ENCODE measurements around the gene MKNK2.

The MKNK2 gene

GRCh38 chr19:2015608-2015950 lies 35.5 kb downstream of the MKNK2 start, which contains the start of gene BTBD2:
BTBD2 (minus strand) TSS chr19:2015714; CDS start chr19:2015703, 11 bp downstream.
- WGBS (ENCODE audit: insufficient coverage, insufficient read length), result no CpG with 5 or more reads among the region's 20 CpGs
- Histone ChIP-seq H3K4me1 (ENCODE audit: control insufficient read depth, insufficient read depth, low read length) (peaks cover 6% of the 10 kb centered on the region; the same call in 1 of the 2 replicates), H3K27me3 (ENCODE audit: control insufficient read depth, insufficient read depth, low read length) (no peaks in the 10 kb centered on the region), H3K4me3 (ENCODE audit: low read length) (peak within 1 kb of the TSS; percentile 98), H3K36me3 (ENCODE audit: control insufficient read depth, insufficient read depth, low read length) (0 out of 2 replicates have a peak, but pooled peaks cover 2% of the 10 kb centered on the region), H3K9me3 (ENCODE audit: control insufficient read depth, insufficient read depth, low read length) (no peaks in the 10 kb centered on the region), H3K27ac (ENCODE audit: low read length) (no peak within 1 kb of the TSS)
- no peak for DNase-seq (ENCODE audit: low read depth, low spot score)

- Histone ChIP-seq H3K9me3 (ENCODE audit: control insufficient read depth, insufficient read depth, low read length) (no peaks in the 10 kb centered on the region), H3K27ac (ENCODE audit: low read length) (no peak overlapping the region), H3K36me3 (ENCODE audit: control insufficient read depth, insufficient read depth, low read length) (0 out of 2 replicates have a peak, but pooled peaks cover 2% of the 10 kb centered on the region), H3K4me1 (ENCODE audit: control insufficient read depth, insufficient read depth, low read length) (peaks cover 6% of the 10 kb centered on the region; the same call in 1 of the 2 replicates), H3K27me3 (ENCODE audit: control insufficient read depth, insufficient read depth, low read length) (no peaks in the 10 kb centered on the region), H3K4me3 (ENCODE audit: low read length) (peak overlapping the region; percentile 98)
- DNase-seq (ENCODE audit: low read depth, low spot score), result no peak
- WGBS (ENCODE audit: insufficient coverage, insufficient read length), result no CpG with 5 or more reads among the region's 74 CpGs
Measured at GRCh38 chr19:2014731-2015607, 36.1 kb downstream of the MKNK2 start.

GRCh38 chr19:2014131-2014571 lies 36.9 kb downstream of the MKNK2 start:
- Histone ChIP-seq H3K36me3 (ENCODE audit: control insufficient read depth, insufficient read depth, low read length) (0 out of 2 replicates have a peak, but pooled peaks cover 2% of the 10 kb centered on the region), H3K27ac (ENCODE audit: low read length) (no peak overlapping the region), H3K9me3 (ENCODE audit: control insufficient read depth, insufficient read depth, low read length) (no peaks in the 10 kb centered on the region), H3K4me1 (ENCODE audit: control insufficient read depth, insufficient read depth, low read length) (peaks cover 6% of the 10 kb centered on the region; the same call in 1 of the 2 replicates), H3K27me3 (ENCODE audit: control insufficient read depth, insufficient read depth, low read length) (no peaks in the 10 kb centered on the region), H3K4me3 (ENCODE audit: low read length) (no peak overlapping the region)
- no CpG with 5 or more reads among the region's 5 CpGs for WGBS (ENCODE audit: insufficient coverage, insufficient read length)
- no peak for DNase-seq (ENCODE audit: low read depth, low spot score)

- Histone ChIP-seq H3K9me3 (ENCODE audit: control insufficient read depth, insufficient read depth, low read length) (no peaks in the 10 kb centered on the region), H3K27ac (ENCODE audit: low read length) (no peak overlapping the region), H3K36me3 (ENCODE audit: control insufficient read depth, insufficient read depth, low read length) (0 out of 2 replicates have a peak, but pooled peaks cover 2% of the 10 kb centered on the region), H3K4me3 (ENCODE audit: low read length) (no peak overlapping the region), H3K4me1 (ENCODE audit: control insufficient read depth, insufficient read depth, low read length) (peaks cover 6% of the 10 kb centered on the region; the same call in 1 of the 2 replicates), H3K27me3 (ENCODE audit: control insufficient read depth, insufficient read depth, low read length) (no peaks in the 10 kb centered on the region)
- DNase-seq (ENCODE audit: low read depth, low spot score), result no peak
- no CpG with 5 or more reads among the region's 6 CpGs for WGBS (ENCODE audit: insufficient coverage, insufficient read length)
Measured at GRCh38 chr19:2013683-2013961, 37.4 kb downstream of the MKNK2 start.

GRCh38 chr19:2012941-2013682 lies 37.9 kb downstream of the MKNK2 start:
- no CpG with 5 or more reads among the region's 21 CpGs for WGBS (ENCODE audit: insufficient coverage, insufficient read length)
- Histone ChIP-seq H3K36me3 (ENCODE audit: control insufficient read depth, insufficient read depth, low read length) (0 out of 2 replicates have a peak, but pooled peaks cover 2% of the 10 kb centered on the region), H3K4me3 (ENCODE audit: low read length) (no peak overlapping the region)

GRCh38 chr19:2011169-2011568 lies 39.9 kb downstream of the MKNK2 start:
- H3K4me1 ChIP-seq (ENCODE audit: control insufficient read depth, insufficient read depth, low read length), result peaks cover 6% of the 10 kb centered on the region; the same call in 1 of the 2 replicates
- H3K9me3 ChIP-seq (ENCODE audit: control insufficient read depth, insufficient read depth, low read length), result no peaks in the 10 kb centered on the region
- WGBS (ENCODE audit: insufficient coverage, insufficient read length), result no CpG with 5 or more reads among the region's 12 CpGs
- no peak overlapping the region for H3K4me3 ChIP-seq (ENCODE audit: low read length)
- 0 out of 2 replicates have a peak, but pooled peaks cover 2% of the 10 kb centered on the region for H3K36me3 ChIP-seq (ENCODE audit: control insufficient read depth, insufficient read depth, low read length)
- H3K27ac ChIP-seq (ENCODE audit: low read length), result no peak overlapping the region
- no peak for DNase-seq (ENCODE audit: low read depth, low spot score)
- H3K27me3 ChIP-seq (ENCODE audit: control insufficient read depth, insufficient read depth, low read length), result no peaks in the 10 kb centered on the region

More at GRCh38 chr19:2012941-2013682, 37.9 kb downstream of the MKNK2 start:
- H3K27ac ChIP-seq (ENCODE audit: low read length), result no peak overlapping the region
- peaks cover 6% of the 10 kb centered on the region; the same call in 1 of the 2 replicates for H3K4me1 ChIP-seq (ENCODE audit: control insufficient read depth, insufficient read depth, low read length)
- H3K9me3 ChIP-seq (ENCODE audit: control insufficient read depth, insufficient read depth, low read length), result no peaks in the 10 kb centered on the region
- no peaks in the 10 kb centered on the region for H3K27me3 ChIP-seq (ENCODE audit: control insufficient read depth, insufficient read depth, low read length)
- no peak for DNase-seq (ENCODE audit: low read depth, low spot score)

GRCh38 chr19:2010135-2010668 lies 40.8 kb downstream of the MKNK2 start:
- WGBS (ENCODE audit: insufficient coverage, insufficient read length), result no CpG with 5 or more reads among the region's 20 CpGs
- Histone ChIP-seq H3K27ac (ENCODE audit: low read length) (no peak overlapping the region), H3K36me3 (ENCODE audit: control insufficient read depth, insufficient read depth, low read length) (0 out of 2 replicates have a peak, but pooled peaks cover 2% of the 10 kb centered on the region), H3K27me3 (ENCODE audit: control insufficient read depth, insufficient read depth, low read length) (no peaks in the 10 kb centered on the region), H3K4me1 (ENCODE audit: control insufficient read depth, insufficient read depth, low read length) (peaks cover 6% of the 10 kb centered on the region; the same call in 1 of the 2 replicates), H3K9me3 (ENCODE audit: control insufficient read depth, insufficient read depth, low read length) (no peaks in the 10 kb centered on the region), H3K4me3 (ENCODE audit: low read length) (no peak overlapping the region)
- no peak for DNase-seq (ENCODE audit: low read depth, low spot score)

- no peak for DNase-seq (ENCODE audit: low read depth, low spot score)
- no peaks in the 10 kb centered on the region for H3K4me1 ChIP-seq (ENCODE audit: control insufficient read depth, insufficient read depth, low read length)
- peaks cover 6% of the 10 kb centered on the region; the same call in 1 of the 2 replicates for H3K36me3 ChIP-seq (ENCODE audit: control insufficient read depth, insufficient read depth, low read length)
- no CpG with 5 or more reads among the region's 4 CpGs for WGBS (ENCODE audit: insufficient coverage, insufficient read length)
- H3K4me3 ChIP-seq (ENCODE audit: low read length), result no peak overlapping the region
- no peak overlapping the region for H3K27ac ChIP-seq (ENCODE audit: low read length)
- H3K9me3 ChIP-seq (ENCODE audit: control insufficient read depth, insufficient read depth, low read length), result no peaks in the 10 kb centered on the region
- H3K27me3 ChIP-seq (ENCODE audit: control insufficient read depth, insufficient read depth, low read length), result no peaks in the 10 kb centered on the region
Measured at GRCh38 chr19:2003874-2004273, 47.2 kb downstream of the MKNK2 start.

- H3K4me3 ChIP-seq (ENCODE audit: low read length), result no peak overlapping the region
- H3K27ac ChIP-seq (ENCODE audit: low read length), result no peak overlapping the region
- peaks cover 6% of the 10 kb centered on the region; the same call in 1 of the 2 replicates for H3K36me3 ChIP-seq (ENCODE audit: control insufficient read depth, insufficient read depth, low read length)
- no CpG with 5 or more reads among the region's 26 CpGs for WGBS (ENCODE audit: insufficient coverage, insufficient read length)
- no peaks in the 10 kb centered on the region for H3K4me1 ChIP-seq (ENCODE audit: control insufficient read depth, insufficient read depth, low read length)
- H3K9me3 ChIP-seq (ENCODE audit: control insufficient read depth, insufficient read depth, low read length), result no peaks in the 10 kb centered on the region
- DNase-seq (ENCODE audit: low read depth, low spot score), result no peak
- no peaks in the 10 kb centered on the region for H3K27me3 ChIP-seq (ENCODE audit: control insufficient read depth, insufficient read depth, low read length)
Measured at GRCh38 chr19:1999856-2000515, 51.1 kb downstream of the MKNK2 start.
